Measurements from ENCODE around the gene SLC24A3. TPM values are rescaled to one million over a fixed set of nuclear protein-coding genes. Genes with fewer than 3 reads are reported as not detected.

Gene SLC24A3
- total RNA-seq, 1 experiment from 2014 or later, result not detected

DNA sequence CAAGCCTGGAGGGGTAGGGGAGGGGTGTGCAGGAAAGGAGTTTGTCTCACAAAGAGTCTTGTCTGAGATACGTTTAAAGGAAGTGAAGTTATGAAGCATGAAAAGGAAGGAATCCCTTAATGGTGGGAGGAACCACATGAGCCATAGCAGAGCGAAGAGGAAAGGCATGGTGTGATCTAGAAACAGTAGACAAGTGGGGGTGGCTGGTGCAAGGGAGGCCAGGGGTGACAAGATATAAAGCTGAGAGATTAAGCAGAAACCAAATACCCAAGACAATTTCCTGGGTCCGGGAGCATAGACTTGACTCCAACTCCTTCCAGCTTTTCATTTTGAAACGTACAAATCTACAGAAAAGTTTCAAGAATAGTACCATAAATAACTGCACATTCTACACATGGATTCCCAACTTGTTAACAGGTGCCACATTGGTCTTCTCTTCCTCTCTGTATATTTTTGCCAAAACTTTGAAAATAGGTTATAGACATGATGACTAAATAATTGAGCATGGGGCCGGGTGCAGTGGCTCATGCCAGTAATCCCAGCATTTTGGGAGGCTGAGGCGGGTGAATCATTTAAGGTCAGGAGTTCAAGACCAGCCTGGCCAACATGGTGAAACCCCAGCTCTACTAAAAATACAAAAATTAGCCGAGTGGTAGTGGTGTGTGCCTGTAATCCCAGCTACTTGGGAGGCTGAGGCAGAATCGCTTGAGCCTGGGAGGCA is 211.6 kb downstream of the SLC24A3 start:
- TF ChIP-seq SIN3A (IDR thresholded peaks at IDR 0.05; ENCODE audit: borderline replicate concordance, insufficient read depth, low read depth, low read length) (no peak), TCF7L2 (IDR thresholded peaks at IDR 0.05; ENCODE audit: low read depth, low read length) (no peak), POLR2AphosphoS5 (IDR thresholded peaks at IDR 0.05; ENCODE audit: low read depth, low read length) (no peak)
- TF ChIP-seq, protein P1, sequence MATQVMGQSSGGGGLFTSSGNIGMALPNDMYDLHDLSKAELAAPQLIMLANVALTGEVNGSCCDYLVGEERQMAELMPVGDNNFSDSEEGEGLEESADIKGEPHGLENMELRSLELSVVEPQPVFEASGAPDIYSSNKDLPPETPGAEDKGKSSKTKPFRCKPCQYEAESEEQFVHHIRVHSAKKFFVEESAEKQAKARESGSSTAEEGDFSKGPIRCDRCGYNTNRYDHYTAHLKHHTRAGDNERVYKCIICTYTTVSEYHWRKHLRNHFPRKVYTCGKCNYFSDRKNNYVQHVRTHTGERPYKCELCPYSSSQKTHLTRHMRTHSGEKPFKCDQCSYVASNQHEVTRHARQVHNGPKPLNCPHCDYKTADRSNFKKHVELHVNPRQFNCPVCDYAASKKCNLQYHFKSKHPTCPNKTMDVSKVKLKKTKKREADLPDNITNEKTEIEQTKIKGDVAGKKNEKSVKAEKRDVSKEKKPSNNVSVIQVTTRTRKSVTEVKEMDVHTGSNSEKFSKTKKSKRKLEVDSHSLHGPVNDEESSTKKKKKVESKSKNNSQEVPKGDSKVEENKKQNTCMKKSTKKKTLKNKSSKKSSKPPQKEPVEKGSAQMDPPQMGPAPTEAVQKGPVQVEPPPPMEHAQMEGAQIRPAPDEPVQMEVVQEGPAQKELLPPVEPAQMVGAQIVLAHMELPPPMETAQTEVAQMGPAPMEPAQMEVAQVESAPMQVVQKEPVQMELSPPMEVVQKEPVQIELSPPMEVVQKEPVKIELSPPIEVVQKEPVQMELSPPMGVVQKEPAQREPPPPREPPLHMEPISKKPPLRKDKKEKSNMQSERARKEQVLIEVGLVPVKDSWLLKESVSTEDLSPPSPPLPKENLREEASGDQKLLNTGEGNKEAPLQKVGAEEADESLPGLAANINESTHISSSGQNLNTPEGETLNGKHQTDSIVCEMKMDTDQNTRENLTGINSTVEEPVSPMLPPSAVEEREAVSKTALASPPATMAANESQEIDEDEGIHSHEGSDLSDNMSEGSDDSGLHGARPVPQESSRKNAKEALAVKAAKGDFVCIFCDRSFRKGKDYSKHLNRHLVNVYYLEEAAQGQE (IDR thresholded peaks at IDR 0.05; ENCODE audit: insufficient read depth in 1 of 2, low read depth in 2 of 2, low read length in 1 of 2), result no peak
- TF ChIP-seq, protein P2, sequence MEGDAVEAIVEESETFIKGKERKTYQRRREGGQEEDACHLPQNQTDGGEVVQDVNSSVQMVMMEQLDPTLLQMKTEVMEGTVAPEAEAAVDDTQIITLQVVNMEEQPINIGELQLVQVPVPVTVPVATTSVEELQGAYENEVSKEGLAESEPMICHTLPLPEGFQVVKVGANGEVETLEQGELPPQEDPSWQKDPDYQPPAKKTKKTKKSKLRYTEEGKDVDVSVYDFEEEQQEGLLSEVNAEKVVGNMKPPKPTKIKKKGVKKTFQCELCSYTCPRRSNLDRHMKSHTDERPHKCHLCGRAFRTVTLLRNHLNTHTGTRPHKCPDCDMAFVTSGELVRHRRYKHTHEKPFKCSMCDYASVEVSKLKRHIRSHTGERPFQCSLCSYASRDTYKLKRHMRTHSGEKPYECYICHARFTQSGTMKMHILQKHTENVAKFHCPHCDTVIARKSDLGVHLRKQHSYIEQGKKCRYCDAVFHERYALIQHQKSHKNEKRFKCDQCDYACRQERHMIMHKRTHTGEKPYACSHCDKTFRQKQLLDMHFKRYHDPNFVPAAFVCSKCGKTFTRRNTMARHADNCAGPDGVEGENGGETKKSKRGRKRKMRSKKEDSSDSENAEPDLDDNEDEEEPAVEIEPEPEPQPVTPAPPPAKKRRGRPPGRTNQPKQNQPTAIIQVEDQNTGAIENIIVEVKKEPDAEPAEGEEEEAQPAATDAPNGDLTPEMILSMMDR (IDR thresholded peaks at IDR 0.05), result no peak
- in situ Hi-C loops (cut with HindIII; ENCODE audit: low pct_unique_long_range_greater_than_20kb, low sequenced_read_pairs), result no loop called here
- Histone ChIP-seq H3K9me3 (ENCODE audit: control insufficient read depth, insufficient read depth, low read depth, low read length) (no peaks in the 10 kb centered on the region), H3K4me1 (ENCODE audit: control insufficient read depth, insufficient read depth, low read length) (no peaks in the 10 kb centered on the region; the same call in 1 of the 2 replicates), H3K4me3 (ENCODE audit: low read depth in 2 of 2, low read length in 2 of 2) (no peak overlapping the region), H3K27me3 (ENCODE audit: control insufficient read depth, insufficient read depth, low read length) (peaks cover 12% of the 10 kb centered on the region), H3K27ac (ENCODE audit: low read length) (no peak overlapping the region), H3K36me3 (ENCODE audit: control insufficient read depth, insufficient read depth, low read length) (no peaks in the 10 kb centered on the region)
- no peak for ATAC-seq
- no peak for DNase-seq (ENCODE audit: low read depth, low spot score)
- no TSS peak for BruUV-seq (replicated peaks)
- POLR2A ChIA-PET, result interaction anchor here (0.6 kb wide), 1 partner anchor 46 kb away, joined by 3 read pairs; no protein-coding TSS in a partner anchor
- intact Hi-C loops (cut with micrococcal nuclease; ENCODE audit: unreplicated experiment), result no loop called here
- CTCF ChIA-PET, result no interaction called here

DNA sequence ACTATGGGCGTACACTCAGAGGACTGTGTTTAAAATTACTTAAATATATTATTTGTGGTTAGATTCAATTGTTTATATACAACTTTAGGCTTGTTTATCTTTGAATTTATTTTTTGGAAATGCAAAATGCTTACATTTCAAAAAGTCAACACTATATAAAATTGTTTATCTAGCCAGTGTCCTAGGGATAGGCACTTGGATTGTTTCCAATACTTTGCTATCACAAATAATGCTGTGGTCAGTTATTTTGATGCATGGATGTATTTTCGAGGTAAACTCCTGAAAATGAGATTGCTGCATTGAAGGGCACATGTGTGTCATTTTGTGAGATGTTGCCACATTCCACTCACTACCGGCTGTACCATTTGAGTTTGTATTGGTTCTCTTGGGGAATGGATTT is 213.9 kb downstream of the SLC24A3 start:
- ChIA-PET POLR2A (no interaction called here), CTCF (no interaction called here)
- Histone ChIP-seq H3K36me3 (ENCODE audit: control insufficient read depth, insufficient read depth, low read length) (no peaks in the 10 kb centered on the region), H3K9me3 (ENCODE audit: control insufficient read depth, insufficient read depth, low read depth, low read length) (no peaks in the 10 kb centered on the region), H3K4me1 (ENCODE audit: control insufficient read depth, insufficient read depth, low read length) (no peaks in the 10 kb centered on the region; the same call in 1 of the 2 replicates), H3K27ac (ENCODE audit: low read length) (no peak overlapping the region), H3K27me3 (ENCODE audit: control insufficient read depth, insufficient read depth, low read length) (peaks cover 14% of the 10 kb centered on the region), H3K4me3 (ENCODE audit: low read depth in 2 of 2, low read length in 2 of 2) (no peak overlapping the region)
- in situ Hi-C loops (cut with HindIII; ENCODE audit: low pct_unique_long_range_greater_than_20kb, low sequenced_read_pairs) (no loop called here), intact Hi-C loops (cut with micrococcal nuclease; ENCODE audit: unreplicated experiment) (no loop called here)
- TF ChIP-seq POLR2AphosphoS5 (IDR thresholded peaks at IDR 0.05; ENCODE audit: low read depth, low read length) (no peak), SIN3A (IDR thresholded peaks at IDR 0.05; ENCODE audit: borderline replicate concordance, insufficient read depth, low read depth, low read length) (no peak), TCF7L2 (IDR thresholded peaks at IDR 0.05; ENCODE audit: low read depth, low read length) (no peak)
- TF ChIP-seq, protein P2 (IDR thresholded peaks at IDR 0.05), result no peak
- TF ChIP-seq, protein P1 (IDR thresholded peaks at IDR 0.05; ENCODE audit: insufficient read depth in 1 of 2, low read depth in 2 of 2, low read length in 1 of 2), result no peak
- no peak for ATAC-seq
- DNase-seq (ENCODE audit: low read depth, low spot score), result no peak
- no TSS peak for BruUV-seq (replicated peaks)

All from Panc1 (cell line).